GM23248 (cell line): ENCODE results near the gene WASL. TPM values are rescaled to one million over a fixed set of nuclear protein-coding genes. Genes with fewer than 3 reads are reported as not detected.
A peak's percentile ranks its signal among the peaks of the same experiment; 100 is the strongest.

Source experiments
- DNase-seq: peaks from one replicate; pipeline ENCODE4 v3.0.0-alpha.2; 2015
- H2AFZ ChIP-seq: fragments of 200-600 bp; sonication (generic); 2 replicates; pipeline ENCODE4 v1.6.1; 2016; ENCODE audit warnings: antibody characterized with exemption
- H3F3A ChIP-seq: fragments of 200-600 bp; sonication (generic); 2 replicates; pipeline ENCODE4 v1.6.1; 2016; ENCODE audit warnings: mild to moderate bottlenecking, antibody characterized with exemption, mixed run types; ENCODE audit not compliant: insufficient read depth
- H3K27ac ChIP-seq: fragments of 200-600 bp; sonication (generic); 2 replicates; pipeline ENCODE4 v1.5.1; 2016; ENCODE audit warnings: mild to moderate bottlenecking
- H3K27me3 ChIP-seq: fragments of 200-600 bp; sonication (generic); replicated peaks from 2 replicates; pipeline ENCODE4 v1.6.1; 2016; ENCODE audit warnings: mild to moderate bottlenecking; ENCODE audit not compliant: insufficient read depth
- H3K36me3 ChIP-seq: fragments of 200-600 bp; sonication (generic); 2 replicates; pipeline ENCODE4 v1.6.1; 2016; ENCODE audit warnings: low read depth, mild to moderate bottlenecking
- H3K4me1 ChIP-seq: fragments of 200-600 bp; sonication (generic); 2 replicates; pipeline ENCODE4 v1.6.1; 2016; ENCODE audit warnings: mild to moderate bottlenecking; ENCODE audit not compliant: insufficient read depth
- H3K4me2 ChIP-seq: fragments of 200-600 bp; sonication (generic); one replicate; pipeline ENCODE4 v1.6.1; 2016; ENCODE audit warnings: mild to moderate bottlenecking; ENCODE audit not compliant: unreplicated experiment
- H3K4me3 ChIP-seq: fragments of 200-600 bp; sonication (generic); 2 replicates; pipeline ENCODE4 v1.5.1; 2016; ENCODE audit warnings: mild to moderate bottlenecking
- H3K79me2 ChIP-seq: fragments of 200-600 bp; sonication (generic); 2 replicates; pipeline ENCODE4 v1.6.1; 2016; ENCODE audit warnings: mild to moderate bottlenecking; ENCODE audit not compliant: insufficient read depth
- H3K9ac ChIP-seq: fragments of 200-600 bp; sonication (generic); 2 replicates; pipeline ENCODE4 v1.6.1; 2016; ENCODE audit warnings: mild to moderate bottlenecking
- H3K9me2 ChIP-seq: fragments of 200-600 bp; sonication (generic); 2 replicates; pipeline ENCODE4 v1.6.1; 2016; ENCODE audit warnings: mixed run types, mild to moderate bottlenecking, moderate library complexity; ENCODE audit not compliant: insufficient read depth
- H3K9me3 ChIP-seq: fragments of 200-600 bp; sonication (generic); one replicate; pipeline ENCODE4 v1.6.1; 2017; ENCODE audit warnings: low read depth
- H4K20me1 ChIP-seq: fragments of 200-600 bp; sonication (generic); 2 replicates; pipeline ENCODE4 v1.6.0; 2016; ENCODE audit not compliant: insufficient read depth
- EZH2 ChIP-seq: fragments of 200-600 bp; sonication (generic); IDR thresholded peaks from 2 replicates; pipeline ENCODE4 v1.6.1; 2018; ENCODE audit warnings: antibody characterized with exemption, mild to moderate bottlenecking; ENCODE audit not compliant: insufficient read depth, poor library complexity, severe bottlenecking
- EZH2phosphoT487 ChIP-seq: fragments of 200-600 bp; sonication (generic); IDR thresholded peaks from 2 replicates; pipeline ENCODE4 v1.6.1; 2018; ENCODE audit warnings: antibody characterized with exemption, moderate library complexity, mild to moderate bottlenecking, low read depth; ENCODE audit not compliant: insufficient read depth
- WGBS, 2 experiments: methylation state at CpG; one replicate each; pipeline ENCODE4 v1.1.6; 2015 to 2017; ENCODE audit warnings: low lambda C conversion rate in 2 of 2, low coverage in 1 of 2; ENCODE audit errors: missing lambda C conversion rate in 2 of 2; 5-methylcytosine and 5-hydroxymethylcytosine counted together
- in situ Hi-C: fragments of 300-500 bp; cut with MboI; formaldehyde crosslinking; loops from 2 replicates; pipeline ENCODE4 v1.15.0; 2020
- polyA plus RNA-seq: library from polyadenylated mRNA; unstranded; fragments of >200 nt; fragmentation: Nextera tagmentation; extraction: Ambion mirVana; gene quantifications from 2 replicates; pipeline ENCODE4 v1.2.1, GENCODE V29; 2016
- total RNA-seq: library from RNA; depleted of rRNA; stranded (reverse); fragments of >200 nt; shearing (Covaris generic); gene quantifications from 2 replicates; pipeline ENCODE4 v1.2.3, GENCODE V29; 2014

The WASL gene
- total and polyA plus RNA-seq, 2 experiments from 2014 or later, result 11.6 to 20.7 TPM

DNA sequence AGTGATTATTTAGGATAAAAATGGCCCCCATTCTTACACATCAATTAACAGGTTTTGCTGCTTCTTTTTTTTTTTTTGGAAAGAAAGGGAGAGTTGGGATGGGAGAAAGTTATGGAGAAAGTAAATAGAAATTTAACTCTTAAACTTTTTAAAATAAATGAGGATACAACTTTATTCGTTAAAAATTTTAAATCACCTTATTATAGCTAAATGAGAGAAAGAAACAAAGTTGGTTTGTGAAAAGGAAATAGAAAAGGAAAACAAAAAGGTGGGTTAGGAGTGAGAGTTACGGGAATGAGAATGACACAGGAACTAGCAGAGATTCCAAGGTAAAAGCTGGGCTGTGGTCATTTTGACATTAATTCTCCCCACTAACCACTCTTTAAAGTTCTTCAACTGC, 58.3 kb downstream of the WASL start:
- no peaks in the 10 kb centered on the region for H3K27me3 ChIP-seq
- no peaks in the 10 kb centered on the region; the same call in 1 of the 2 replicates for H3K79me2 ChIP-seq
- H3K9me3 ChIP-seq, result no peaks in the 10 kb centered on the region
- H4K20me1 ChIP-seq, result no peaks in the 10 kb centered on the region
- peaks cover 50% of the 10 kb centered on the region for H3K36me3 ChIP-seq
- H3K27ac ChIP-seq, result no peak overlapping the region
- 93 to 100% methylated on average over 2 of the region's 2 CpGs for WGBS, 2 experiments
- 0 out of 2 replicates have a peak, but pooled peaks cover 5% of the 10 kb centered on the region for H3F3A ChIP-seq
- no peak for DNase-seq
- no peak overlapping the region for H3K4me2 ChIP-seq
- no peak overlapping the region for H3K4me3 ChIP-seq
- no peak overlapping the region for H3K9ac ChIP-seq
- in situ Hi-C loops, result no loop called here
- H3K9me2 ChIP-seq, result no peaks in the 10 kb centered on the region
- no peaks in the 10 kb centered on the region for H3K4me1 ChIP-seq
- no peak overlapping the region for H2AFZ ChIP-seq
- TF ChIP-seq EZH2phosphoT487 (no peak), EZH2 (no peak)

DNA sequence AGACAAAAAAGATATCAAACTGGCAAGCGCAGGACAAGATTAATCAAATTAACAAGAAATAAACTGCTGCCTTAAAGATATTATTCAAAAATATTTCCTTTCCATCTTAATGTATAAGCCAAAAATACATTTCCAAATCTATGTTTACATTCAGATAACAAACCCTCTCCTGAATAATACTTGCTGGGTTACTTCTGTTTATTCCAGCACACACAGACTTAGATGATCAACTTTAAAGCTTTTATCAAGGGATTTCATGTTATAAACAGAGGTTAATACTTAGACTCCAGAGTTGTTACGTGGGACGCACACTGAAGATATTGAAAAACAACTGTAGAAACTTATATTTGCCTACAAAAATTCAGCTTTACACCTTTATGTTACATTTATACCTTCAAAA, 59.6 kb downstream of the WASL start:
- WGBS, 2 experiments, result 97 to 98% methylated on average over 3 of the region's 3 CpGs
- TF ChIP-seq EZH2 (no peak), EZH2phosphoT487 (no peak)
- H4K20me1 ChIP-seq, result no peaks in the 10 kb centered on the region

DNA sequence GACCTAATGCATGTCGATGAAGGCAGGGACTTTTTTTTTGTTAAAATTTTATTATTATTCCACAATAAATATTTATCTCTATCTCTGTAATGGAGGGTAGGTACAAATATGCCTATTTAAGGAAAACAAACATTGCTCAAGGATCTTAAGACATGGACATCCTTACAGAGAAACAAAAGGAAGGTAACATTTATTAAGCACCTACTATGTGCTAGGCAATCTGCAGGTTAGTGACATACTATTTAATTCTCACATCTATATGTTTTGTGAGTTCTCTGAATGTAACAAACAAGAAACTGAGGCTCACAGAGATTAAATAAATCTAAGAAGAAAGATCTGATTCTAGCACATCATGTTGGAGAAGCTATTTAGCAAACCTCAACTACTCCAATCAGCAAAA, 61.1 kb downstream of the WASL start:
- peaks cover 19% of the 10 kb centered on the region; the same call in 1 of the 2 replicates for H3F3A ChIP-seq
- H3K36me3 ChIP-seq, result peaks cover 43% of the 10 kb centered on the region
- in situ Hi-C loops, result no loop called here
- no peak overlapping the region for H3K27ac ChIP-seq
- no peaks in the 10 kb centered on the region for H4K20me1 ChIP-seq
- no peak for DNase-seq
- no peaks in the 10 kb centered on the region; the same call in 1 of the 2 replicates for H3K79me2 ChIP-seq
- H3K9me2 ChIP-seq, result no peaks in the 10 kb centered on the region
- TF ChIP-seq EZH2phosphoT487, result no peak
- H3K4me3 ChIP-seq, result no peak overlapping the region
- H3K4me2 ChIP-seq, result no peak overlapping the region
- no peak overlapping the region for H3K9ac ChIP-seq
- H3K9me3 ChIP-seq, result no peaks in the 10 kb centered on the region
- no peaks in the 10 kb centered on the region for H3K27me3 ChIP-seq
- H3K4me1 ChIP-seq, result peaks cover 4% of the 10 kb centered on the region
- no peak overlapping the region for H2AFZ ChIP-seq
- 88 to 98% methylated on average over 1 of the region's 1 CpG for WGBS, 2 experiments

More for the DNA sequence above, 59.6 kb downstream of the WASL start:
- no peak overlapping the region for H3K9ac ChIP-seq
- H3K27ac ChIP-seq, result no peak overlapping the region
- in situ Hi-C loops, result no loop called here
- H3K36me3 ChIP-seq, result peaks cover 40% of the 10 kb centered on the region
- no peaks in the 10 kb centered on the region for H3K27me3 ChIP-seq
- H3K9me3 ChIP-seq, result no peaks in the 10 kb centered on the region
- no peak for DNase-seq
- 0 out of 2 replicates have a peak, but pooled peaks cover 5% of the 10 kb centered on the region for H3F3A ChIP-seq
- H3K4me2 ChIP-seq, result no peak overlapping the region
- H2AFZ ChIP-seq, result no peak overlapping the region
- no peaks in the 10 kb centered on the region for H3K4me1 ChIP-seq
- no peaks in the 10 kb centered on the region; the same call in 1 of the 2 replicates for H3K79me2 ChIP-seq
- H3K9me2 ChIP-seq, result no peaks in the 10 kb centered on the region
- H3K4me3 ChIP-seq, result no peak overlapping the region

DNA sequence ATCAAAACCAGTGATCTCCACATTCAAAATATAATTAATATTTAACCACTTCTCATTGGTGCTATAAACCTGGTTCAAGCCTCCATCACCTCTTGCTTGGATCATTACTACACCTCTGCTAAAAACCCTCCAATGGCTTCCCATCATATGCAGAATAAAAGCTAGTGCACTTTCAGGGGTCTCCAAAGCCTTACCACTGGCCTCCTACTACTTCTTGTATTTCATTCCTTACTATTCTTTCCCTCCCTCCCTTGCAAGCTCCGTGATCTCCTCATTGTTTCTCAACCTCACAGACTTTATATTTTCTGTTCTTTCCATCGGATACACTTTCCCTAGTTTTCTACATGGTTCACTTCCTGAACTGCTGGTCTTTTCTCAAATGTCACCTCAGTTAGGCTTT, 61.6 kb downstream of the WASL start:
- Histone ChIP-seq H3K27me3 (no peaks in the 10 kb centered on the region), H3K4me2 (no peak overlapping the region), H3F3A (peaks cover 20% of the 10 kb centered on the region; the same call in 1 of the 2 replicates), H3K4me1 (peaks cover 5% of the 10 kb centered on the region), H3K9ac (no peak overlapping the region), H3K4me3 (no peak overlapping the region), H3K27ac (no peak overlapping the region), H3K9me2 (no peaks in the 10 kb centered on the region), H2AFZ (no peak overlapping the region), H4K20me1 (no peaks in the 10 kb centered on the region), H3K9me3 (no peaks in the 10 kb centered on the region), H3K79me2 (no peaks in the 10 kb centered on the region; the same call in 1 of the 2 replicates), H3K36me3 (peaks cover 43% of the 10 kb centered on the region)
- in situ Hi-C loops, result no loop called here
- WGBS, 2 experiments, result 94 to 100% methylated on average over 2 of the region's 2 CpGs
- no peak for DNase-seq
- TF ChIP-seq EZH2, result no peak
- no peak for TF ChIP-seq EZH2phosphoT487

DNA sequence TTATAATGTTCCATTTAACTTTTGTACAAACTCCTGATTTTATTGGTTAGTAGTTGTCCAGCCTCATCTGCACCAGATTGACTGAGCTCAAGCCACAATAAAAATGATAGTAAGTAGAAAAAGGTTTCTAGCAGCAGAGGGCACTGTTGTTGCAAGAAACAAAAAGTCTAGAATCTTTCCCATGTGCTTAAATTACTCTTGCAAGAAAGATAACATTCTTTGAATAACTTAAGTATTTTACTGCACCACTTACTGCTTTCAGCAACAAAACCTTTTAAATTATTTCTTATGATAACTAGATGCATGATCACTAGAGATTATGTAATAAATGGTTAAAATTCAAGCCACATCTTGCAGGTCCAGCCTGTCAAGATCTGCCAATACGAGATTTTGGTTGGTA, 66.1 kb downstream of the WASL start:
- peak; percentile 73 for DNase-seq
- Histone ChIP-seq H2AFZ (no peak overlapping the region), H3K27me3 (no peaks in the 10 kb centered on the region), H3K27ac (no peak overlapping the region), H3F3A (peaks cover 20% of the 10 kb centered on the region; the same call in 1 of the 2 replicates), H3K9ac (no peak overlapping the region), H3K9me3 (no peaks in the 10 kb centered on the region), H3K9me2 (no peaks in the 10 kb centered on the region), H3K4me1 (peaks cover 5% of the 10 kb centered on the region), H3K79me2 (no peaks in the 10 kb centered on the region), H3K36me3 (peaks cover 18% of the 10 kb centered on the region), H3K4me2 (no peak overlapping the region), H3K4me3 (no peak overlapping the region), H4K20me1 (no peaks in the 10 kb centered on the region)
- WGBS, 2 experiments, result 94 to 96% methylated on average over 1 of the region's 1 CpG
- in situ Hi-C loops, result no loop called here
- TF ChIP-seq EZH2phosphoT487 (no peak), EZH2 (no peak)
